Activated T-cell treated with anti-CD3 and anti-CD28 coated beads, Interleukin-2, amount 50 U/mL, for 24 hours (primary cell): Measurements from ENCODE around the gene TM7SF3.

Source experiments
- DNase-seq: peaks from one replicate; pipeline ENCODE4 v3.0.0-alpha.2; 2020
- H3K27ac Mint-ChIP-seq: 2 replicates; pipeline ENCODE4 v1.8.0; 2020; ENCODE audit warnings: mild to moderate bottlenecking, mixed read lengths
- H3K27me3 Mint-ChIP-seq: 2 replicates; pipeline ENCODE4 v1.8.0; 2020; ENCODE audit warnings: mixed read lengths
- H3K36me3 Mint-ChIP-seq: 2 replicates; pipeline ENCODE4 v1.8.0; 2020; ENCODE audit warnings: low read depth, mixed read lengths
- H3K4me1 Mint-ChIP-seq: 2 replicates; pipeline ENCODE4 v1.8.0; 2020; ENCODE audit warnings: low read depth, mixed read lengths
- H3K4me3 Mint-ChIP-seq: 2 replicates; pipeline ENCODE4 v1.8.0; 2020; ENCODE audit warnings: mild to moderate bottlenecking, moderate library complexity, mixed read lengths
- H3K9me3 Mint-ChIP-seq: 2 replicates; pipeline ENCODE4 v1.8.0; 2020; ENCODE audit warnings: mixed read lengths

TM7SF3 gene

GRCh38 chr12:27006797-27007467, 7.3 kb downstream of the TM7SF3 start:
- no peaks in the 10 kb centered on the region for H3K9me3 Mint-ChIP-seq
- H3K36me3 Mint-ChIP-seq = peaks cover 17% of the 10 kb centered on the region
- no peak for DNase-seq
- H3K4me3 Mint-ChIP-seq = no peak overlapping the region
- H3K4me1 Mint-ChIP-seq = peaks cover 32% of the 10 kb centered on the region
- H3K27me3 Mint-ChIP-seq = no peaks in the 10 kb centered on the region
- H3K27ac Mint-ChIP-seq = no peak overlapping the region

DNA sequence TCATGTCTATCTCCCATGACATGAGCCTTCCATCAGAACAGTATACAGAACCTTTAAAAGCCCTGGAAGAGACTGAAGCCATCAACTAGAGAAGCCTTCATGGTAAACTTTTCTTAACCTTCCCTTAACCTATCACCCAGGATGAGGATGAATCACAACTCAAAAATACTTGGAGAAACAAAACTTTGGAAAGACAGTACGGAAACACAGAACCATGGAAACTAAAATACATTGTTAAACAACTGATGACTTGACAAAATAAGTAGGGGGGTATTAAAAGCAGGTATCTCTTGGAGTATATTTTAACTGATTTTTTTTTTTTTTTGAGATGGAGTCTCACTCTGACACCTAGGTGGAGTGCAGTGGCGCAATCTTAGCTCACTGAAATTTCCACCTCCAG, 8.7 kb downstream of the TM7SF3 start:
- peaks cover 30% of the 10 kb centered on the region for H3K4me1 Mint-ChIP-seq
- peaks cover 18% of the 10 kb centered on the region for H3K36me3 Mint-ChIP-seq
- no peaks in the 10 kb centered on the region for H3K27me3 Mint-ChIP-seq
- DNase-seq = no peak
- no peak overlapping the region for H3K27ac Mint-ChIP-seq
- H3K9me3 Mint-ChIP-seq = no peaks in the 10 kb centered on the region
- H3K4me3 Mint-ChIP-seq = no peak overlapping the region

- Mint-ChIP-seq H3K27ac (no peak overlapping the region), H3K36me3 (peaks cover 27% of the 10 kb centered on the region), H3K4me1 (peaks cover 24% of the 10 kb centered on the region), H3K27me3 (no peaks in the 10 kb centered on the region), H3K4me3 (no peak overlapping the region), H3K9me3 (no peaks in the 10 kb centered on the region)
- no peak for DNase-seq
These were observed 10.5 kb downstream of the TM7SF3 start for GRCh38 chr12:27003421-27004381.

DNA sequence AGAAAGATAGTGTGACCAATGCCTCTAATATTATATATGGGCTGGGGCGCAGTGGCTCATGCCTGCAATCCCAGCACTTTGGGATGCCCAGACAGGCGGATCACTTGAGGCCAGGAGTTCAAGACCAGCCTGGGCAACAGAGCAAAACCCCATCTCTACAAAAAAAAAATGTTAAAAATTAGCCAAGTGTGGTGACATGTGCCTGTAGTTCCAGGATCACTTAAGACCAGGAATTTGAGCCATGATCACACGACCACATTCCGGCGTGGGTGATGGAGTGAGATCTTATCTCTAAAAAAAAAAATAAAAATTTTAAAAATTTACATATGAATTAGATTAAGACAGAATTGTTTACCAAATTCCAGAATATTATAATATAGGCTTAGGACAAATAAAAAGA, 12.0 kb downstream of the TM7SF3 start:
- Mint-ChIP-seq H3K27ac (no peak overlapping the region), H3K4me1 (peaks cover 16% of the 10 kb centered on the region), H3K4me3 (no peak overlapping the region), H3K9me3 (no peaks in the 10 kb centered on the region), H3K36me3 (peaks cover 38% of the 10 kb centered on the region), H3K27me3 (no peaks in the 10 kb centered on the region)
- DNase-seq = no peak

GRCh38 chr12:27001663-27002062, 12.5 kb downstream of the TM7SF3 start:
- peaks cover 39% of the 10 kb centered on the region for H3K36me3 Mint-ChIP-seq
- H3K9me3 Mint-ChIP-seq = no peaks in the 10 kb centered on the region
- peaks cover 16% of the 10 kb centered on the region for H3K4me1 Mint-ChIP-seq
- no peak overlapping the region for H3K27ac Mint-ChIP-seq
- H3K27me3 Mint-ChIP-seq = no peaks in the 10 kb centered on the region
- DNase-seq = no peak
- no peak overlapping the region for H3K4me3 Mint-ChIP-seq

- Mint-ChIP-seq H3K4me1 (peaks cover 16% of the 10 kb centered on the region), H3K36me3 (peaks cover 44% of the 10 kb centered on the region), H3K9me3 (no peaks in the 10 kb centered on the region), H3K27me3 (no peaks in the 10 kb centered on the region), H3K4me3 (no peak overlapping the region), H3K27ac (no peak overlapping the region)
- no peak for DNase-seq
These were observed 13.2 kb downstream of the TM7SF3 start for GRCh38 chr12:27000961-27001360.

DNA sequence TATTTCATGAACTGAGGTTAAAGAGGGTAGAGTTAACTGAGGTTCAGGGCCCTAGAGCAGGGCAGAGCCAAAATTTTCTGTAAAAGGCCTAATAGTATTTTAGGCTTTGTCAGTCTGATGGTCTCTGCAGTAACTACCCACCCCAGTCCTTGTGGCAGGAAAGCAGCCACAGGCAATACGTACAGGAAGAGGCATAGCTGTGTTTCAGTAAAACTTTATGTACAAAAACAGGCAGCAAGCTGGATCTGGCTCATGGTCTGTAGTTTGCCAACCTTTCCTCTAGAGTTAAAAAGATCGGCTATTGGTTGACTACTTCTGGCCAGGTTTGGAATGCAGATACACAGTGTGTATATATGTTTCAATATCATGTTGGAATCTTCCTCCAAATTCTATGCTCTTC, 17.2 kb downstream of the TM7SF3 start:
- DNase-seq = no peak
- Mint-ChIP-seq H3K4me3 (no peak overlapping the region), H3K27me3 (no peaks in the 10 kb centered on the region), H3K9me3 (no peaks in the 10 kb centered on the region), H3K27ac (no peak overlapping the region), H3K36me3 (peaks cover 71% of the 10 kb centered on the region), H3K4me1 (peaks cover 11% of the 10 kb centered on the region)

DNA sequence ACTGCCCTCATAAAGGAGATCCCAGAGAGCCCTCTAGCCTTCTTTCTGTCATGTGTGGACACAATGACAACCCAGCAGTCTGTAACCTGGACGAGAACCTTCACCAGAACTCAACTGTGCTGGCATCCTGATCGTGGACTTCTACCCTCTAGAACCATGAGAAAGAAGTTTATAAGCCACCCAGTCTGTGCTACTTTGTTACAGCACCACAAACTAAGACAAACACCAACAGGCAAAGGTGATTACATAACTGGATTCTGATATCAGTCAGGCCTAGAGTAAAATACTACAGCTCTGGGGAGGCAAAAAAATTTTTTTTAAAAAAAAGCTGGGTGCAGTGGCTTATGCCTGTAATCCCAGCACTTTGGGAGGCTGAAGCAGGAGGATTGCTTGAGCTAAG, 18.5 kb downstream of the TM7SF3 start:
- Mint-ChIP-seq H3K27ac (no peak overlapping the region), H3K36me3 (peaks cover 69% of the 10 kb centered on the region), H3K27me3 (no peaks in the 10 kb centered on the region), H3K4me3 (no peak overlapping the region), H3K4me1 (peaks cover 2% of the 10 kb centered on the region), H3K9me3 (no peaks in the 10 kb centered on the region)
- DNase-seq = no peak

GRCh38 chr12:26994109-26994508, 20.1 kb downstream of the TM7SF3 start:
- no peaks in the 10 kb centered on the region for H3K4me1 Mint-ChIP-seq
- no peak overlapping the region for H3K4me3 Mint-ChIP-seq
- H3K9me3 Mint-ChIP-seq = no peaks in the 10 kb centered on the region
- no peak overlapping the region for H3K27ac Mint-ChIP-seq
- H3K27me3 Mint-ChIP-seq = no peaks in the 10 kb centered on the region
- peaks cover 67% of the 10 kb centered on the region for H3K36me3 Mint-ChIP-seq
- no peak for DNase-seq

DNA sequence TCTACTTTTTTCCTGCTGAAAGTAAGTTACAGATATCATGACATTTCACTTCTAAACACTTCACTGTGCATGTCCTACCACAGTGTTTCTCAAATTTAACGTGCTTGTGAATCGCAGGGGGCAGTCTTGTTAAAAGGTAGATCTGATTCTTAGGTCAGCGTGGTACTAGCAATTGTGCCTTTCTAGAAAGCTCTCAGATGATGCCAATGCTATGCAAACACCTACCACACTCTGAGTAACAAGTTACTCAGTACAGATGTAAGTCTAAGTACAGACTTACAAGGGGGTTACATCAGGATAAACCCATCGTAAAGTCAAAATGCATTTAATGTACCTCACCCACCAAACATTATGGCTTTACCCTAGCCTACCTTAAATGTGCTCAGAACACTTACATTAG, 22.4 kb downstream of the TM7SF3 start:
- Mint-ChIP-seq H3K9me3 (no peaks in the 10 kb centered on the region), H3K27ac (no peak overlapping the region), H3K4me3 (no peak overlapping the region), H3K36me3 (peaks cover 71% of the 10 kb centered on the region), H3K27me3 (no peaks in the 10 kb centered on the region), H3K4me1 (no peaks in the 10 kb centered on the region)
- no peak for DNase-seq

GRCh38 chr12:26989873-26990272, 24.3 kb downstream of the TM7SF3 start:
- peaks cover 67% of the 10 kb centered on the region for H3K36me3 Mint-ChIP-seq
- H3K9me3 Mint-ChIP-seq = no peaks in the 10 kb centered on the region
- H3K4me3 Mint-ChIP-seq = no peak overlapping the region
- H3K27me3 Mint-ChIP-seq = no peaks in the 10 kb centered on the region
- DNase-seq = no peak
- H3K4me1 Mint-ChIP-seq = no peaks in the 10 kb centered on the region
- no peak overlapping the region for H3K27ac Mint-ChIP-seq

DNA sequence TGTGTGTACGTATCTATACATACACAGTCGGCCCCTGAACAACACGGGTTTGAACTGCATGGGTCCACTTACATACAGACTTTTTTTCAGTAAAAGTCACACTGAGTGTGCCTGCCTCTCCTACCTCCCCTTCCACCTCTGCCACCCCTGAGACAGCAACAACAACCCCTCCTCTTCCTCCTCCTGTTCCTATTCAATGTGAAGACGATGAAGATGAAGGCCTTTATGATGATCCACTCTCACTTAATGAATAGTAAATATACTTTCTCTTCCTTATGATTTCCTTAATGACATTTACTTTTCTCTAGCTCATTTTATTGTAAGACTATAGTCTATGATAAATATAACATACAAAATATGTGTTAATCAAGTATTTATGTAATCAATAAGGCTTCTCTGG, 25.5 kb downstream of the TM7SF3 start:
- H3K36me3 Mint-ChIP-seq = peaks cover 68% of the 10 kb centered on the region
- H3K4me1 Mint-ChIP-seq = peaks cover 5% of the 10 kb centered on the region
- H3K27me3 Mint-ChIP-seq = no peaks in the 10 kb centered on the region
- H3K27ac Mint-ChIP-seq = no peak overlapping the region
- no peak overlapping the region for H3K4me3 Mint-ChIP-seq
- no peak for DNase-seq
- no peaks in the 10 kb centered on the region for H3K9me3 Mint-ChIP-seq

GRCh38 chr12:26987634-26988424, 26.4 kb downstream of the TM7SF3 start:
- H3K36me3 Mint-ChIP-seq = peaks cover 65% of the 10 kb centered on the region
- no peak overlapping the region for H3K27ac Mint-ChIP-seq
- H3K4me3 Mint-ChIP-seq = no peak overlapping the region
- DNase-seq = no peak
- no peaks in the 10 kb centered on the region for H3K9me3 Mint-ChIP-seq
- H3K27me3 Mint-ChIP-seq = no peaks in the 10 kb centered on the region
- H3K4me1 Mint-ChIP-seq = peaks cover 5% of the 10 kb centered on the region

GRCh38 chr12:26982866-26983265, 31.3 kb downstream of the TM7SF3 start:
- Mint-ChIP-seq H3K9me3 (no peaks in the 10 kb centered on the region), H3K27me3 (no peaks in the 10 kb centered on the region), H3K36me3 (peaks cover 69% of the 10 kb centered on the region), H3K4me1 (peaks cover 5% of the 10 kb centered on the region), H3K27ac (no peak overlapping the region), H3K4me3 (no peak overlapping the region)
- DNase-seq = no peak
